HepG2 (cell line): ENCODE data around the gene AP3M1. TPM values are rescaled to one million over a fixed set of nuclear protein-coding genes. Genes with fewer than 3 reads are reported as not detected.

Experiments used
- FOXM1 ChIP-seq: sonication (generic); formaldehyde crosslinking; IDR thresholded peaks from 2 replicates; pipeline ENCODE4 v1.5.0; 2020; ENCODE audit warnings: missing genetic modification reagents
- KLF13 ChIP-seq: sonication (generic); formaldehyde crosslinking; IDR thresholded peaks from 2 replicates; pipeline ENCODE4 v1.4.0; 2020; ENCODE audit warnings: mild to moderate bottlenecking, missing genetic modification reagents
- KLF15 ChIP-seq: sonication (generic); formaldehyde crosslinking; IDR thresholded peaks from 2 replicates; pipeline ENCODE4 v1.8.1; 2023; ENCODE audit warnings: borderline replicate concordance, mild to moderate bottlenecking, inconsistent platforms, missing genetic modification reagents, mixed read lengths
- MED13 ChIP-seq: sonication (generic); formaldehyde crosslinking; IDR thresholded peaks from 2 replicates; pipeline ENCODE4 v1.5.0; 2020; ENCODE audit warnings: missing genetic modification reagents
- PHF21A ChIP-seq: sonication (generic); formaldehyde crosslinking; IDR thresholded peaks from 2 replicates; pipeline ENCODE4 v1.5.0; 2020; ENCODE audit warnings: mild to moderate bottlenecking, missing genetic modification reagents
- PHF8 ChIP-seq: sonication (generic); formaldehyde crosslinking; IDR thresholded peaks from 2 replicates; pipeline ENCODE4 v1.5.0; 2020; ENCODE audit warnings: missing genetic modification reagents
- STAG1 ChIP-seq: sonication (generic); formaldehyde crosslinking; IDR thresholded peaks from 2 replicates; pipeline ENCODE4 v1.4.0; 2020; ENCODE audit warnings: missing genetic modification reagents
- ZBTB39 ChIP-seq: sonication (generic); formaldehyde crosslinking; IDR thresholded peaks from 2 replicates; pipeline ENCODE4 v1.5.0; 2020; ENCODE audit warnings: missing genetic modification reagents
- ZFP36L1 ChIP-seq: sonication (generic); formaldehyde crosslinking; IDR thresholded peaks from 2 replicates; pipeline ENCODE4 v1.8.0; 2022; ENCODE audit warnings: mild to moderate bottlenecking, missing genetic modification reagents, moderate library complexity
- ZFP90 ChIP-seq: sonication (generic); formaldehyde crosslinking; IDR thresholded peaks from 2 replicates; pipeline ENCODE4 v1.8.0; 2022; ENCODE audit warnings: missing genetic modification reagents, mild to moderate bottlenecking, inconsistent platforms, borderline replicate concordance
- ZNF496 ChIP-seq: sonication (generic); formaldehyde crosslinking; IDR thresholded peaks from 2 replicates; pipeline ENCODE4 v1.8.1; 2023; ENCODE audit warnings: mild to moderate bottlenecking, moderate library complexity, missing genetic modification reagents; ENCODE audit not compliant: insufficient replicate concordance
- ZNF501 ChIP-seq: sonication (generic); formaldehyde crosslinking; IDR thresholded peaks from 2 replicates; pipeline ENCODE4 v1.5.1; 2020; ENCODE audit warnings: mild to moderate bottlenecking, moderate library complexity, missing genetic modification reagents
- ZNF546 ChIP-seq: sonication (generic); formaldehyde crosslinking; conservative IDR thresholded peaks from 2 replicates; pipeline ENCODE4 v1.8.1; 2023; ENCODE audit warnings: mild to moderate bottlenecking, missing genetic modification reagents
- ZNF563 ChIP-seq: sonication (generic); formaldehyde crosslinking; IDR thresholded peaks from 2 replicates; pipeline ENCODE4 v1.8.0; 2022; ENCODE audit warnings: mild to moderate bottlenecking, moderate library complexity, missing genetic modification reagents
- ZNF607 ChIP-seq: sonication (generic); formaldehyde crosslinking; IDR thresholded peaks from 2 replicates; pipeline ENCODE4 v1.5.1; 2020; ENCODE audit warnings: missing genetic modification reagents, mild to moderate bottlenecking, borderline replicate concordance
- ZNF772 ChIP-seq: sonication (generic); formaldehyde crosslinking; IDR thresholded peaks from 2 replicates; pipeline ENCODE4 v1.5.0; 2020; ENCODE audit warnings: mild to moderate bottlenecking, missing genetic modification reagents
- ZSCAN5A ChIP-seq: sonication (generic); formaldehyde crosslinking; IDR thresholded peaks from 2 replicates; pipeline ENCODE4 v1.8.0; 2022; ENCODE audit warnings: mild to moderate bottlenecking, missing genetic modification reagents, borderline replicate concordance
- polyA plus RNA-seq, 8 experiments: library from polyadenylated mRNA; depleted of rRNA in 3 of 8; stranded (reverse) in 7 of 8; unstranded in 1 of 8; fragments of >200 nt; fragmentation: Illumina TruSeq in 4 of 8; extraction: Trizol in 4 of 8; gene quantifications; 2 replicates each; pipeline versions ENCODE4 v1.2.1 to v1.2.3, GENCODE V29; 2011 to 2016; ENCODE audit warnings: low read depth in 4 of 8, missing spikeins in 1 of 8, mixed read lengths in 1 of 8; ENCODE audit not compliant: insufficient read depth in 1 of 8
- total RNA-seq, 5 experiments: library from RNA; depleted of rRNA; stranded (reverse); fragments of >200 nt; fragmentation: Illumina TruSeq; extraction: Trizol; gene quantifications; 2 replicates each; pipeline ENCODE4 v1.2.3, GENCODE V29; 2016; ENCODE audit warnings: low read depth in 1 of 5
- TF ChIP-seq, protein P1 (sequence below): sonication (generic); formaldehyde crosslinking; IDR thresholded peaks from 2 replicates; pipeline ENCODE4 v1.5.1; 2020; ENCODE audit warnings: mild to moderate bottlenecking, missing genetic modification reagents, moderate library complexity
- TF ChIP-seq, protein P2 (sequence below): IDR thresholded peaks from 2 replicates; pipeline ENCODE4 v1.6.1; 2016; ENCODE audit warnings: low read depth, borderline replicate concordance
- TF ChIP-seq, protein P3 (sequence below): sonication (generic); formaldehyde crosslinking; IDR thresholded peaks from 2 replicates; pipeline ENCODE4 v1.4.0; 2020; ENCODE audit warnings: missing genetic modification reagents

The AP3M1 gene
- total and polyA plus RNA-seq, 2 of the 13 experiments (the other 11 are each of a cell fraction or from before 2014, with no cell fraction given), result 29.0 to 31.6 TPM

DNA sequence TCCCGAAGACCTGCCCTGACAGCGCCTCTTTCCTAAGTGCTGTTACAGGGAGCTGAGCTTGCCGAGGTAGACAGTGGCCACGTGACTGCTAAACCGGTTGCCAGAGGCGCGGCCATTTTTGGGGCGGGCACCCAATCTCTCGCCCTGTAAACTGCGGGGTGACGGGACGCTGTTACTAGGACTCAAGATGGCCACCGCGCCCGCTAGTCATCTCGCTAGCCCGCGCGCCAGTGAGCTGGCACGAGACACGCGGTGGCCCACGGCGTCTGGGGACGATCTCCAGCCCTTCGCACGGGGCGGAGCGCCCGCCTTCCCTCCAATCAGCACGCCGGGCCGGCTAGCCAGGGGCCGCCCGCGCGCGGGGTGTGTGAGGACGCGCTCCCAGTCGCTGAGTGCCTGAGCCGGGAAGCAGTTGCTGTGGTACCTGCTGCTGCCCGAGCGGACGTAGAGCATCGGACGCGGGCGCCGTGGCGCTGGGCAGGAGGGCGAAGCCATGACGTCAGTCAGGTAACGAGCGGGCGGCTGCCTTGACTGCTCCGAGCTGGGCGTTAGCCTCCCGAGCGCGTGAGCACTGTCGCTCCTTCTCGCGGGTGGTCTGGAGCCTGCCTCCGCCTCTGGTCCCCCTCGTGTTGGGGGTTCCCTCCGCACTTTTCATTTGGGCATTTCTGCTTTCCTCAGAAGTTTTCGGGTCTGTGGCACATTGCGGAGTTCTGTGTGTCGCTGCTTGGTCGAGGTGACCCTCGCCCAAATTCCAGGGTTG, 25.9 kb upstream of the AP3M1 start (continued):
- TF ChIP-seq ZBTB39 (CRISPR knock-in tag) (no peak), ZNF563 (CRISPR knock-in tag) (peak; percentile 68; the same call in 1 of the 2 replicates), PHF21A (CRISPR knock-in tag) (no peak; the same call in none of the 2 replicates), ZNF607 (peak; percentile 93; the same call in 1 of the 2 replicates), ZNF496 (CRISPR knock-in tag) (no peak), STAG1 (CRISPR knock-in tag) (no peak), ZFP36L1 (CRISPR knock-in tag) (peak; percentile 98), ZSCAN5A (no peak), ZFP90 (CRISPR knock-in tag) (peak; percentile 94), MED13 (CRISPR knock-in tag) (peak; percentile 26; the same call in 1 of the 2 replicates), ZNF501 (CRISPR knock-in tag) (peak; percentile 98), KLF13 (CRISPR knock-in tag) (no peak), FOXM1 (CRISPR knock-in tag) (0 out of 2 replicates have a peak, but pooled peaks have one; percentile 15), KLF15 (CRISPR knock-in tag) (0 out of 2 replicates have a peak, but pooled peaks have one; percentile 56), ZNF772 (CRISPR knock-in tag) (peak; percentile 95; the same call in 1 of the 2 replicates), ZNF546 (CRISPR knock-in tag) (peak; percentile 74; the same call in 1 of the 2 replicates), PHF8 (CRISPR knock-in tag) (peak; percentile 93)
- TF ChIP-seq, protein P1, sequence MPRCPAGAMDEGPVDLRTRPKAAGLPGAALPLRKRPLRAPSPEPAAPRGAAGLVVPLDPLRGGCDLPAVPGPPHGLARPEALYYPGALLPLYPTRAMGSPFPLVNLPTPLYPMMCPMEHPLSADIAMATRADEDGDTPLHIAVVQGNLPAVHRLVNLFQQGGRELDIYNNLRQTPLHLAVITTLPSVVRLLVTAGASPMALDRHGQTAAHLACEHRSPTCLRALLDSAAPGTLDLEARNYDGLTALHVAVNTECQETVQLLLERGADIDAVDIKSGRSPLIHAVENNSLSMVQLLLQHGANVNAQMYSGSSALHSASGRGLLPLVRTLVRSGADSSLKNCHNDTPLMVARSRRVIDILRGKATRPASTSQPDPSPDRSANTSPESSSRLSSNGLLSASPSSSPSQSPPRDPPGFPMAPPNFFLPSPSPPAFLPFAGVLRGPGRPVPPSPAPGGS, result peak; percentile 96
- TF ChIP-seq, protein P2, sequence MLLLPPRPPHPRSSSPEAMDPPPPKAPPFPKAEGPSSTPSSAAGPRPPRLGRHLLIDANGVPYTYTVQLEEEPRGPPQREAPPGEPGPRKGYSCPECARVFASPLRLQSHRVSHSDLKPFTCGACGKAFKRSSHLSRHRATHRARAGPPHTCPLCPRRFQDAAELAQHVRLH, result peak; percentile 98
- TF ChIP-seq, protein P3, sequence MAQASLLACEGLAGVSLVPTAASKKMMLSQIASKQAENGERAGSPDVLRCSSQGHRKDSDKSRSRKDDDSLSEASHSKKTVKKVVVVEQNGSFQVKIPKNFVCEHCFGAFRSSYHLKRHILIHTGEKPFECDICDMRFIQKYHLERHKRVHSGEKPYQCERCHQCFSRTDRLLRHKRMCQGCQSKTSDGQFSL (CRISPR knock-in tag), result peak; percentile 54; the same call in 1 of the 2 replicates
